ENCODE data around the gene CROCC2.

CROCC2 gene

GRCh38 chr2:240903191-240904060 is 2.7 kb upstream of the CROCC2 start:
- TF ChIP-seq, protein P1, sequence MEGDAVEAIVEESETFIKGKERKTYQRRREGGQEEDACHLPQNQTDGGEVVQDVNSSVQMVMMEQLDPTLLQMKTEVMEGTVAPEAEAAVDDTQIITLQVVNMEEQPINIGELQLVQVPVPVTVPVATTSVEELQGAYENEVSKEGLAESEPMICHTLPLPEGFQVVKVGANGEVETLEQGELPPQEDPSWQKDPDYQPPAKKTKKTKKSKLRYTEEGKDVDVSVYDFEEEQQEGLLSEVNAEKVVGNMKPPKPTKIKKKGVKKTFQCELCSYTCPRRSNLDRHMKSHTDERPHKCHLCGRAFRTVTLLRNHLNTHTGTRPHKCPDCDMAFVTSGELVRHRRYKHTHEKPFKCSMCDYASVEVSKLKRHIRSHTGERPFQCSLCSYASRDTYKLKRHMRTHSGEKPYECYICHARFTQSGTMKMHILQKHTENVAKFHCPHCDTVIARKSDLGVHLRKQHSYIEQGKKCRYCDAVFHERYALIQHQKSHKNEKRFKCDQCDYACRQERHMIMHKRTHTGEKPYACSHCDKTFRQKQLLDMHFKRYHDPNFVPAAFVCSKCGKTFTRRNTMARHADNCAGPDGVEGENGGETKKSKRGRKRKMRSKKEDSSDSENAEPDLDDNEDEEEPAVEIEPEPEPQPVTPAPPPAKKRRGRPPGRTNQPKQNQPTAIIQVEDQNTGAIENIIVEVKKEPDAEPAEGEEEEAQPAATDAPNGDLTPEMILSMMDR (IDR thresholded peaks at IDR 0.05; ENCODE audit: low read depth, low read length, missing control alignments): no peak
- no peak overlapping the region for H3K4me3 ChIP-seq (replicated peaks; ENCODE audit: low read depth, low read length)
- DNase-seq (ENCODE audit: extremely low read depth, low read depth): no peak

- DNase-seq (ENCODE audit: extremely low read depth, low read depth): no peak
- TF ChIP-seq, protein P1 (IDR thresholded peaks at IDR 0.05; ENCODE audit: low read depth, low read length, missing control alignments): no peak
- no peak overlapping the region for H3K4me3 ChIP-seq (replicated peaks; ENCODE audit: low read depth, low read length)
These were observed 1.6 kb upstream of the CROCC2 start for GRCh38 chr2:240904216-240905175.

DNA sequence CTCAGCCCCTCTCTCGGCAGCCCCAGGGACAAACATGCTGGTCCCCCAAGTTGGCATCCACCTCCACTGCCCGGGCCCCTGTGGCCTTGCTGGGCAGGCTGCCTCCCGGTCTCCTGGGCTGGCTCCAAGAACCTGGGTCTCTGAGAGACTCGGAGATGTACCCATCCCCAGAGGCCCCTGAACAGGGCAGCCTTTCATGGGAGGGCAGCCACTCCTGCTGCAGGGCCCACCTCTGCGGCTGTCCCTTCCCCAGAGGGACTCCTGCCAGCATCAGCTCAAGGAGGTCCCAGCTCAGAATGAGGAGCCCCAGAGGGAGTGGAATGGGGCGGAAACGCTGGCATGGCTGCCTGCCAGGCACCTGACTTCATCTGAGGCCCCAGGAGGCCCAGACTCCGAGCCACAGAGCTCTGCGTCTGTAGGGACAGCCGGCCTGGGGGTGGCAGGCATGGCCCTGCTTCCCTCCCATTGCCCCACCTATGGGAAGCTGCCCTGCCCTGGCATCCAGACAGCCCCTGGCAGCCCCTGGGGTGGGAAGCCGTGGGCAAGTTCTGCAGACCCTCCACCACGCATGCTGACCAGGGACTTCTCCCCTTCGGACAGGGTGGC is 857 bp upstream of the CROCC2 start:
- no peak overlapping the region for H3K4me3 ChIP-seq (replicated peaks; ENCODE audit: low read depth, low read length)
- TF ChIP-seq, protein P1 (IDR thresholded peaks at IDR 0.05; ENCODE audit: low read depth, low read length, missing control alignments): no peak
- DNase-seq (ENCODE audit: extremely low read depth, low read depth): no peak

GRCh38 chr2:240906911-240907590 is 915 bp downstream of the CROCC2 start:
- TF ChIP-seq, protein P1 (IDR thresholded peaks at IDR 0.05; ENCODE audit: low read depth, low read length, missing control alignments): no peak
- no peak overlapping the region for H3K4me3 ChIP-seq (replicated peaks; ENCODE audit: low read depth, low read length)
- no peak for DNase-seq (ENCODE audit: extremely low read depth, low read depth)

- no peak overlapping the region for H3K4me3 ChIP-seq (replicated peaks; ENCODE audit: low read depth, low read length)
- TF ChIP-seq, protein P1 (IDR thresholded peaks at IDR 0.05; ENCODE audit: low read depth, low read length, missing control alignments): no peak
- no peak for DNase-seq (ENCODE audit: extremely low read depth, low read depth)
These were observed 3.3 kb downstream of the CROCC2 start for GRCh38 chr2:240909216-240909974.
